H1 (cell line): Measurements from ENCODE around the gene SLC12A7. TPM values are rescaled to one million over a fixed set of nuclear protein-coding genes. Genes with fewer than 3 reads are reported as not detected.

Source experiments
- CTCF ChIA-PET: fragments of 300-600 bp; sonication (Branson Sonifier 250); formaldehyde crosslinking; loops from one replicate; lab custom pipeline; 2021; ENCODE audit not compliant: partially characterized antibody; lab: Charles Lee
- POLR2A ChIA-PET: fragments of 300-600 bp; sonication (Branson Sonifier 250); formaldehyde crosslinking; loops from one replicate; lab custom pipeline; 2021; ENCODE audit warnings: inconsistent platforms; ENCODE audit not compliant: partially characterized antibody; lab: Charles Lee
- DNase-seq, 2 experiments: peaks; one replicate each; pipeline versions ENCODE4 v3.0.0 to v3.0.0-alpha.2; 2010 to 2022; ENCODE audit warnings: low spot score in 2 of 2, low read depth in 1 of 2, mixed read lengths in 1 of 2
- FAIRE-seq: peaks from 2 replicates; lab custom pipeline; 2011; peaks lifted over from hg19 to GRCh38; lab: Jason Lieb, UNC
- H2AFZ ChIP-seq: 2 replicates; pipeline ENCODE4 v1.8.1; 2012; ENCODE audit warnings: low read length, inconsistent platforms
- H2AK5ac ChIP-seq: 2 replicates; pipeline ENCODE4 v1.6.1; 2013; ENCODE audit warnings: low read depth, low read length
- H2BK120ac ChIP-seq: replicated peaks from 2 replicates; pipeline ENCODE3; 2013; ENCODE audit warnings: low read depth, low read length, inconsistent platforms
- H2BK12ac ChIP-seq: 2 replicates; pipeline ENCODE4 v1.6.1; 2013; ENCODE audit warnings: low read depth, low read length
- H2BK15ac ChIP-seq: 2 replicates; pipeline ENCODE4 v1.6.1; 2013; ENCODE audit warnings: low read length
- H2BK20ac ChIP-seq: 2 replicates; pipeline ENCODE4 v1.6.1; 2013; ENCODE audit warnings: low read length
- H2BK5ac ChIP-seq: 2 replicates; pipeline ENCODE4 v1.6.1; 2013; ENCODE audit warnings: low read depth, low read length
- H3K14ac ChIP-seq: 2 replicates; pipeline ENCODE4 v1.6.1; 2013; ENCODE audit warnings: inconsistent platforms; ENCODE audit not compliant: insufficient read length
- H3K18ac ChIP-seq: 2 replicates; pipeline ENCODE4 v1.6.1; 2013; ENCODE audit warnings: low read length; ENCODE audit errors: extremely low read depth
- H3K23ac ChIP-seq: 2 replicates; pipeline ENCODE4 v1.6.1; 2013; ENCODE audit warnings: inconsistent platforms; ENCODE audit not compliant: insufficient read length
- H3K23me2 ChIP-seq: 2 replicates; pipeline ENCODE4 v1.6.1; 2013; ENCODE audit warnings: low read depth, low read length
- H3K27ac ChIP-seq: 2 replicates; pipeline ENCODE4 v1.6.1; 2011; ENCODE audit warnings: low read depth, low read length, inconsistent platforms
- H3K27me3 ChIP-seq, 4 experiments: replicated peaks in 1 of 4; 1 replicate in 1 of 4; 2 replicates in 3 of 4; pipeline versions ENCODE4 v1.6.1 to v1.8.1; 2011 to 2013; ENCODE audit warnings: low read length in 3 of 4, mild to moderate bottlenecking in 3 of 4, inconsistent platforms in 2 of 4, mixed read lengths in 2 of 4, moderate library complexity in 1 of 4; ENCODE audit not compliant: control insufficient read depth in 3 of 4, insufficient read depth in 3 of 4; ENCODE audit errors: extremely low read depth in 1 of 4
- H3K36me3 ChIP-seq, 4 experiments: 2 replicates each; pipeline versions ENCODE4 v1.6.1 to v1.8.1; 2011 to 2013; ENCODE audit warnings: mild to moderate bottlenecking in 4 of 4, low read length in 3 of 4, moderate library complexity in 2 of 4, control low read depth in 1 of 4, inconsistent platforms in 1 of 4; ENCODE audit not compliant: insufficient read depth in 4 of 4, control insufficient read depth in 2 of 4
- H3K4ac ChIP-seq: replicated peaks from 2 replicates; pipeline ENCODE3; 2013; ENCODE audit warnings: low read length, low read depth, mixed read lengths, inconsistent platforms; ENCODE audit not compliant: insufficient read length
- H3K4me1 ChIP-seq, 4 experiments: replicated peaks in 1 of 4; 1 replicate in 1 of 4; 2 replicates in 3 of 4; pipeline versions ENCODE4 v1.6.1 to v1.8.1; 2011 to 2013; ENCODE audit warnings: low read length in 3 of 4, inconsistent platforms in 2 of 4, mixed read lengths in 1 of 4; ENCODE audit not compliant: insufficient read depth in 4 of 4, control insufficient read depth in 3 of 4
- H3K4me2 ChIP-seq, 2 experiments: 2 replicates each; pipeline versions ENCODE4 v1.6.1 to v1.8.1; 2011 to 2013; ENCODE audit warnings: low read depth in 2 of 2, low read length in 2 of 2, control low read depth in 1 of 2, inconsistent platforms in 1 of 2, mild to moderate bottlenecking in 1 of 2; ENCODE audit not compliant: insufficient read depth in 1 of 2
- H3K4me3 ChIP-seq, 4 experiments: fragments of 200-600, 300-600 bp in 1 of 4; sonication (generic), shearing (Covaris generic), sonication (Bioruptor Twin) in 1 of 4; 2 replicates each; pipeline versions ENCODE4 v1.5.1 to v1.8.1; 2011 to 2016; ENCODE audit warnings: low read length in 4 of 4, low read depth in 3 of 4, control low read depth in 2 of 4, inconsistent platforms in 2 of 4, mild to moderate bottlenecking in 2 of 4, mixed read lengths in 1 of 4, moderate library complexity in 1 of 4; ENCODE audit not compliant: insufficient read depth in 2 of 4; ENCODE audit errors: extremely low read depth in 1 of 4
- H3K56ac ChIP-seq: replicated peaks from 2 replicates; pipeline ENCODE3; 2013; ENCODE audit warnings: low read depth, mild to moderate bottlenecking, mixed read lengths, low read length, inconsistent platforms; ENCODE audit not compliant: insufficient read length
- H3K79me1 ChIP-seq: 2 replicates; pipeline ENCODE4 v1.6.1; 2013; ENCODE audit warnings: low read depth, low read length, control low read depth
- H3K79me2 ChIP-seq, 2 experiments: 2 replicates each; pipeline versions ENCODE4 v1.6.1 to v1.8.1; 2012 to 2013; ENCODE audit warnings: low read length in 2 of 2, mild to moderate bottlenecking in 2 of 2, inconsistent platforms in 1 of 2; ENCODE audit not compliant: insufficient read depth in 2 of 2, control insufficient read depth in 1 of 2
- H3K9ac ChIP-seq, 4 experiments: replicated peaks in 1 of 4; 1 replicate in 1 of 4; 2 replicates in 3 of 4; pipeline versions ENCODE4 v1.6.1 to v1.8.1; 2011 to 2013; ENCODE audit warnings: low read depth in 3 of 4, low read length in 3 of 4, control low read depth in 2 of 4, mild to moderate bottlenecking in 2 of 4, moderate library complexity in 2 of 4, inconsistent platforms in 1 of 4; ENCODE audit errors: extremely low read depth in 1 of 4
- H3K9me3 ChIP-seq, 2 experiments: 2 replicates each; pipeline versions ENCODE4 v1.6.1 to v1.8.1; 2012 to 2013; ENCODE audit warnings: mild to moderate bottlenecking in 2 of 2, moderate library complexity in 2 of 2, control low read depth in 1 of 2, inconsistent platforms in 1 of 2, low read depth in 1 of 2, low read length in 1 of 2, mixed read lengths in 1 of 2; ENCODE audit not compliant: insufficient read depth in 2 of 2
- H4K20me1 ChIP-seq, 2 experiments: replicated peaks in 1 of 2; 2 replicates each; pipeline versions ENCODE3 to v1.8.1; 2011 to 2013; ENCODE audit warnings: inconsistent platforms in 2 of 2, low read length in 2 of 2, mild to moderate bottlenecking in 1 of 2; ENCODE audit not compliant: insufficient read depth in 2 of 2, control insufficient read depth in 1 of 2
- H4K5ac ChIP-seq: 2 replicates; pipeline ENCODE4 v1.6.1; 2013; ENCODE audit warnings: low read length, low read depth, mixed read lengths, inconsistent platforms; ENCODE audit not compliant: insufficient read length
- H4K8ac ChIP-seq: 2 replicates; pipeline ENCODE4 v1.8.0; 2013; ENCODE audit warnings: mild to moderate bottlenecking, moderate library complexity, low read length, inconsistent platforms; ENCODE audit not compliant: insufficient read depth; ENCODE audit errors: extremely low read depth
- H4K91ac ChIP-seq: replicated peaks from 2 replicates; pipeline ENCODE3; 2013; ENCODE audit warnings: low read length, mixed read lengths, inconsistent platforms; ENCODE audit not compliant: insufficient read length
- CBX8 ChIP-seq: fragments of 300-800, 300-1000 bp; sonication (generic); IDR thresholded peaks from 2 replicates; pipeline ENCODE4 v1.7.1; 2016; ENCODE audit warnings: low read depth, low read length, borderline replicate concordance
- CHD2 ChIP-seq: IDR thresholded peaks from 2 replicates; pipeline ENCODE4 v1.6.1; 2012; ENCODE audit warnings: low read length, improper control_type of control experiment
- EGR1 ChIP-seq: IDR thresholded peaks from 2 replicates; pipeline ENCODE4 v1.6.1; 2011; ENCODE audit warnings: low read depth, low read length, borderline replicate concordance
- GTF2F1 ChIP-seq: IDR thresholded peaks from 2 replicates; pipeline ENCODE4 v1.6.1; 2012; ENCODE audit warnings: low read depth, low read length, improper control_type of control experiment, borderline replicate concordance
- JUN ChIP-seq: IDR thresholded peaks from 2 replicates; pipeline ENCODE4 v1.6.1; 2011; ENCODE audit warnings: low read depth, mild to moderate bottlenecking, improper control_type of control experiment, low read length
- NRF1 ChIP-seq: IDR thresholded peaks from 2 replicates; pipeline ENCODE4 v1.6.1; 2011; ENCODE audit warnings: mild to moderate bottlenecking, low read depth, low read length, improper control_type of control experiment
- SAP30 ChIP-seq: fragments of 300-600 bp; sonication (generic); IDR thresholded peaks from 2 replicates; pipeline ENCODE4 v1.7.1; 2012; ENCODE audit warnings: low read length, moderate library complexity, mild to moderate bottlenecking, inconsistent platforms; ENCODE audit not compliant: insufficient read depth, insufficient replicate concordance
- SP1 ChIP-seq: IDR thresholded peaks from 2 replicates; pipeline ENCODE4 v1.6.1; 2011; ENCODE audit warnings: low read depth, low read length
- WGBS, 2 experiments: shearing (Covaris generic) in 1 of 2; methylation state at CpG; one replicate each; pipeline versions ENCODE4 v1.1.6 to v1.1.7; 2013 to 2015; ENCODE audit warnings: low lambda C conversion rate in 2 of 2, mixed read lengths in 2 of 2, inconsistent platforms in 1 of 2, low coverage in 1 of 2, missing lambda C conversion rate in 1 of 2; ENCODE audit not compliant: insufficient replicate concordance in 2 of 2, insufficient coverage in 1 of 2, insufficient read length in 1 of 2; ENCODE audit errors: extremely low coverage in 1 of 2, missing lambda C conversion rate in 1 of 2; 5-methylcytosine and 5-hydroxymethylcytosine counted together
- polyA plus RNA-seq, 7 experiments: library from polyadenylated mRNA; depleted of rRNA in 3 of 7; stranded (reverse) in 5 of 7; unstranded in 2 of 7; fragments of >200 nt in 5 of 7; fragments of 200-250 nt in 2 of 7; gene quantifications; 1 replicate in 5 of 7; 2 replicates in 1 of 7; 4 replicates in 1 of 7; pipeline versions ENCODE4 v1.2.1 to v1.2.3, GENCODE V29; 2011 to 2013; ENCODE audit warnings: missing spikeins in 2 of 7, mixed read lengths in 2 of 7
- total RNA-seq: library from RNA; stranded (reverse); fragmentation: NEBNext Ultra II Directional; extraction: Animal tissue kit (Norgen Biotek cat#: 25700); gene quantifications from 2 replicates; pipeline ENCODE4 v1.2.1, GENCODE V29; 2021
- TF ChIP-seq, protein P1 (sequence below): IDR thresholded peaks from 2 replicates; pipeline ENCODE4 v1.6.1; 2012; ENCODE audit warnings: low read length, inconsistent platforms
- TF ChIP-seq, protein P2 (sequence below): IDR thresholded peaks from 2 replicates; pipeline ENCODE4 v1.6.1; 2011; ENCODE audit warnings: low read length, improper control_type of control experiment

The SLC12A7 gene
- total and polyA plus RNA-seq, 2 of the 8 experiments (the other 6 are each of a cell fraction or from before 2014, with no cell fraction given) = 23.5 to 39.7 TPM

DNA sequence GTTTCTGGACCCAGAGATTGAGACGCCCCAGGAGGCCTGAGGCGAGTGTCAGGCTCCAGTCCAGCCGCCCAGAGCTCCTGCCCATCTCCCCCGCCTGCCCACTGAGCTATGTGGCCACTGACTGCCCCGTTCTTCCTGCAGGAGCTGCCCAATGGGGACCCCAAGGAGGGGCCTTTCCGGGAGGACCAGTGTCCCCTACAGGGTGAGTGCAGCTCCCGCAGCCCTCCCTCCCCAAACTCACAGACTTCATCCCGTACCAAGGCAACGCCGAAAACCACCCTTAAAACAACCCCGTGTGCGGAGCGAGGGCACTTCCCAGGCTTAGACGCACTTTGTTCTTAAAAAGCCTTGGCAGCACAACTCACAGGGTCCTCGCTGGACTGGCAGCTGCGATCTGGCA lies 79.9 kb downstream of the SLC12A7 start:
- Histone ChIP-seq H3K79me2 (no peaks in the 10 kb centered on the region), H3K4ac (no peak overlapping the region), H3K36me3 (no peaks in the 10 kb centered on the region), H3K4me1 (peaks cover 0 to 3% (median 1%) of the 10 kb centered on the region in 4 experiments; a peak in 3 of 7 replicates), H3K9me3 (no peaks in the 10 kb centered on the region), H4K8ac (no peak overlapping the region; the same call in none of the 2 replicates), H2BK12ac (no peak overlapping the region), H3K27me3 (no peaks in the 10 kb centered on the region), H3K23me2 (peaks cover 1% of the 10 kb centered on the region; the same call in 1 of the 2 replicates), H2BK5ac (no peak overlapping the region), H3K14ac (no peak overlapping the region), H3K18ac (no peak overlapping the region), H3K27ac (no peak overlapping the region), H2BK15ac (no peak overlapping the region), H2AK5ac (no peak overlapping the region), H3K23ac (no peak overlapping the region), H3K4me2 (no peak overlapping the region), H2BK20ac (no peak overlapping the region), H2BK120ac (no peak overlapping the region), H4K91ac (no peak overlapping the region), H3K56ac (no peak overlapping the region), H3K9ac (no peak overlapping the region), H3K4me3 (no peak overlapping the region), H2AFZ (no peak overlapping the region), H3K79me1 (no peaks in the 10 kb centered on the region), H4K5ac (no peak overlapping the region), H4K20me1 (peaks cover 0 to 2% of the 10 kb centered on the region in 2 experiments)
- FAIRE-seq = no peak
- CTCF ChIA-PET = interaction anchor here (1.2 to 3.3 kb wide), 3 partner anchors 23 to 116 kb away, joined by 3 to 10 read pairs (median 4); partner anchors contain the start of gene NKD2
- 78% methylated on average over 8 of the region's 16 CpGs; no CpG with 5 or more reads in 1 of the 2 experiments for WGBS, 2 experiments
- no peak for TF ChIP-seq CBX8
- TF ChIP-seq SAP30 = no peak
- no peak for TF ChIP-seq NRF1
- TF ChIP-seq, protein P1, sequence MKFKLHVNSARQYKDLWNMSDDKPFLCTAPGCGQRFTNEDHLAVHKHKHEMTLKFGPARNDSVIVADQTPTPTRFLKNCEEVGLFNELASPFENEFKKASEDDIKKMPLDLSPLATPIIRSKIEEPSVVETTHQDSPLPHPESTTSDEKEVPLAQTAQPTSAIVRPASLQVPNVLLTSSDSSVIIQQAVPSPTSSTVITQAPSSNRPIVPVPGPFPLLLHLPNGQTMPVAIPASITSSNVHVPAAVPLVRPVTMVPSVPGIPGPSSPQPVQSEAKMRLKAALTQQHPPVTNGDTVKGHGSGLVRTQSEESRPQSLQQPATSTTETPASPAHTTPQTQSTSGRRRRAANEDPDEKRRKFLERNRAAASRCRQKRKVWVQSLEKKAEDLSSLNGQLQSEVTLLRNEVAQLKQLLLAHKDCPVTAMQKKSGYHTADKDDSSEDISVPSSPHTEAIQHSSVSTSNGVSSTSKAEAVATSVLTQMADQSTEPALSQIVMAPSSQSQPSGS = no peak
- TF ChIP-seq, protein P2, sequence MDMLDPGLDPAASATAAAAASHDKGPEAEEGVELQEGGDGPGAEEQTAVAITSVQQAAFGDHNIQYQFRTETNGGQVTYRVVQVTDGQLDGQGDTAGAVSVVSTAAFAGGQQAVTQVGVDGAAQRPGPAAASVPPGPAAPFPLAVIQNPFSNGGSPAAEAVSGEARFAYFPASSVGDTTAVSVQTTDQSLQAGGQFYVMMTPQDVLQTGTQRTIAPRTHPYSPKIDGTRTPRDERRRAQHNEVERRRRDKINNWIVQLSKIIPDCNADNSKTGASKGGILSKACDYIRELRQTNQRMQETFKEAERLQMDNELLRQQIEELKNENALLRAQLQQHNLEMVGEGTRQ = no peak
- no peak for TF ChIP-seq JUN
- no peak for TF ChIP-seq CHD2
- no peak for TF ChIP-seq EGR1
- no peak for TF ChIP-seq SP1
- TF ChIP-seq GTF2F1 = no peak
- no peak for DNase-seq
- POLR2A ChIA-PET = no interaction called here
